Keratinocyte (primary cell): ENCODE results near the gene AKR1E2. TPM values are rescaled to one million over a fixed set of nuclear protein-coding genes. Genes with fewer than 3 reads are reported as not detected.

Source experiments
- DNase-seq: peaks from one replicate; pipeline ENCODE4 v3.0.0-alpha.2; 2011; ENCODE audit warnings: low read depth, missing footprints, low spot score
- FAIRE-seq: peaks from 2 replicates; lab custom pipeline; 2011; peaks lifted over from hg19 to GRCh38; lab: Jason Lieb, UNC
- H2AFZ ChIP-seq: 2 replicates; pipeline ENCODE4 v1.6.0; 2012; ENCODE audit warnings: low read length, control low read depth, inconsistent platforms; ENCODE audit not compliant: control insufficient read depth
- H3K27ac ChIP-seq: 2 replicates; pipeline ENCODE4 v1.5.1; 2011; ENCODE audit warnings: low read length; ENCODE audit not compliant: control insufficient read depth, insufficient read depth
- H3K27me3 ChIP-seq: 3 replicates; pipeline ENCODE4 v1.6.0; 2011; ENCODE audit warnings: low read length; ENCODE audit not compliant: control insufficient read depth, insufficient read depth; ENCODE audit errors: extremely low read depth
- H3K36me3 ChIP-seq, 2 experiments: 2 replicates in 1 of 2; 3 replicates in 1 of 2; pipeline ENCODE4 v1.5.1; 2011; ENCODE audit warnings: low read length in 2 of 2, mild to moderate bottlenecking in 1 of 2; ENCODE audit not compliant: control insufficient read depth in 2 of 2, insufficient read depth in 2 of 2; ENCODE audit errors: extremely low read depth in 1 of 2
- H3K4me1 ChIP-seq: 3 replicates; pipeline ENCODE4 v1.5.1; 2011; ENCODE audit warnings: low read length; ENCODE audit not compliant: control insufficient read depth, insufficient read depth; ENCODE audit errors: extremely low read depth
- H3K4me2 ChIP-seq: 3 replicates; pipeline ENCODE4 v1.6.0; 2011; ENCODE audit warnings: low read depth, low read length; ENCODE audit not compliant: control insufficient read depth, insufficient read depth; ENCODE audit errors: extremely low read depth
- H3K4me3 ChIP-seq, 3 experiments: fragments of 200-600 bp in 1 of 3; sonication (generic) in 1 of 3; 2 replicates in 2 of 3; 3 replicates in 1 of 3; pipeline ENCODE4 v1.5.1; 2011 to 2016; ENCODE audit warnings: low read length in 3 of 3, mild to moderate bottlenecking in 3 of 3, control low read depth in 2 of 3, inconsistent platforms in 1 of 3, low read depth in 1 of 3, mixed read lengths in 1 of 3, mixed run types in 1 of 3, moderate library complexity in 1 of 3; ENCODE audit not compliant: control insufficient read depth in 2 of 3, insufficient read depth in 2 of 3; ENCODE audit errors: extremely low read depth in 1 of 3
- H3K79me2 ChIP-seq: 2 replicates; pipeline ENCODE4 v1.6.0; 2012; ENCODE audit warnings: low read length; ENCODE audit not compliant: control insufficient read depth, insufficient read depth
- H3K9ac ChIP-seq: 3 replicates; pipeline ENCODE4 v1.6.0; 2011; ENCODE audit warnings: low read length; ENCODE audit not compliant: control insufficient read depth, insufficient read depth; ENCODE audit errors: extremely low read depth
- H3K9me1 ChIP-seq: 3 replicates; pipeline ENCODE4 v1.6.0; 2011; ENCODE audit warnings: low read length; ENCODE audit not compliant: control insufficient read depth, insufficient read depth; ENCODE audit errors: extremely low read depth
- H3K9me3 ChIP-seq: 2 replicates; pipeline ENCODE4 v1.5.1; 2012; ENCODE audit warnings: low read depth, low read length; ENCODE audit not compliant: control insufficient read depth
- H4K20me1 ChIP-seq: 3 replicates; pipeline ENCODE4 v1.6.0; 2011; ENCODE audit warnings: low read length; ENCODE audit not compliant: control insufficient read depth, insufficient read depth; ENCODE audit errors: extremely low read depth
- CTCF ChIP-seq, 3 experiments: IDR thresholded peaks in 1 of 3; conservative IDR thresholded peaks in 1 of 3; optimal IDR thresholded peaks in 1 of 3; 2 replicates in 2 of 3; 3 replicates in 1 of 3; pipeline versions ENCODE3 to v1.5.1; 2011; ENCODE audit warnings: low read length in 3 of 3, mild to moderate bottlenecking in 3 of 3, moderate library complexity in 2 of 3, control low read depth in 1 of 3, inconsistent platforms in 1 of 3; ENCODE audit not compliant: insufficient read depth in 2 of 3; ENCODE audit errors: extremely low read depth in 1 of 3
- EZH2 ChIP-seq: IDR thresholded peaks from one replicate; pipeline ENCODE4 v1.6.1; 2012; ENCODE audit warnings: inconsistent platforms, mild to moderate bottlenecking, low read length, moderate library complexity
- dilution Hi-C: fragments of 300-500 bp; cut with MboI; formaldehyde crosslinking; loops from one replicate; pipeline ENCODE4 v1.7.0; 2020; ENCODE audit warnings: low sequenced_read_pairs; ENCODE audit not compliant: extremely low pct_ligation_motif_present
- polyA plus RNA-seq, 5 experiments: library from polyadenylated mRNA; depleted of rRNA in 3 of 5; stranded (reverse) in 3 of 5; stranded (forward) in 1 of 5; unstranded in 1 of 5; fragments of >200 nt; gene quantifications; 1 replicate in 1 of 5; 2 replicates in 3 of 5; 3 replicates in 1 of 5; pipeline versions ENCODE4 v1.2.1 to v1.2.3, GENCODE V29; 2011 to 2012; ENCODE audit warnings: missing spikeins in 2 of 5, low read depth in 1 of 5, low replicate concordance in 1 of 5

Gene AKR1E2
- polyA plus RNA-seq, 1 donor (not counting 4 experiments of a cell fraction or from before 2014, with no cell fraction given) = 1.9 TPM

GRCh38 chr10:4780782-4781181 is 45.2 kb upstream of the AKR1E2 start:
- no peak overlapping the region for H3K4me2 ChIP-seq

GRCh38 chr10:4781955-4782354 is 44.1 kb upstream of the AKR1E2 start:
- Histone ChIP-seq H2AFZ (no peak overlapping the region), H3K9ac (no peak overlapping the region), H3K4me1 (peaks cover 3% of the 10 kb centered on the region), H3K9me1 (no peaks in the 10 kb centered on the region), H3K27ac (no peak overlapping the region), H4K20me1 (no peaks in the 10 kb centered on the region), H3K4me3 (no peak overlapping the region), H3K79me2 (no peaks in the 10 kb centered on the region), H3K4me2 (no peak overlapping the region), H3K9me3 (no peaks in the 10 kb centered on the region), H3K36me3 (no peaks in the 10 kb centered on the region), H3K27me3 (no peaks in the 10 kb centered on the region)
- DNase-seq (no peak), FAIRE-seq (no peak)
- no peak for TF ChIP-seq EZH2
- no peak for TF ChIP-seq CTCF (optimal IDR thresholded peaks at IDR 0.05 in 1 of 3, IDR thresholded peaks at IDR 0.05 in 1 of 3, conservative IDR thresholded peaks at IDR 0.05 in 1 of 3; ENCODE audit: extremely low read depth in 1 of 3, insufficient read depth in 2 of 3, low read length in 3 of 3)
- dilution Hi-C loops = no loop called here

More at GRCh38 chr10:4780782-4781181, 45.2 kb upstream of the AKR1E2 start:
- peak; percentile 46 for FAIRE-seq
- Histone ChIP-seq H3K79me2 (no peaks in the 10 kb centered on the region), H3K9ac (no peak overlapping the region), H3K27ac (no peak overlapping the region), H3K9me1 (no peaks in the 10 kb centered on the region), H3K36me3 (no peaks in the 10 kb centered on the region), H3K9me3 (no peaks in the 10 kb centered on the region), H3K4me1 (peaks cover 8% of the 10 kb centered on the region), H4K20me1 (no peaks in the 10 kb centered on the region), H2AFZ (no peak overlapping the region), H3K27me3 (no peaks in the 10 kb centered on the region), H3K4me3 (no peak overlapping the region)
- dilution Hi-C loops = no loop called here
- no peak for DNase-seq
- TF ChIP-seq EZH2 (no peak), CTCF (optimal IDR thresholded peaks at IDR 0.05 in 1 of 3, IDR thresholded peaks at IDR 0.05 in 1 of 3, conservative IDR thresholded peaks at IDR 0.05 in 1 of 3; ENCODE audit: extremely low read depth in 1 of 3, insufficient read depth in 2 of 3, low read length in 3 of 3) (no peak)
